NCI-H774 (cell line): ENCODE measurements around the gene ZBTB47.

Source experiments
- DNase-seq: peaks from one replicate; lab custom pipeline; 2025; lab: John Stamatoyannopoulos, UW

Gene ZBTB47

DNA sequence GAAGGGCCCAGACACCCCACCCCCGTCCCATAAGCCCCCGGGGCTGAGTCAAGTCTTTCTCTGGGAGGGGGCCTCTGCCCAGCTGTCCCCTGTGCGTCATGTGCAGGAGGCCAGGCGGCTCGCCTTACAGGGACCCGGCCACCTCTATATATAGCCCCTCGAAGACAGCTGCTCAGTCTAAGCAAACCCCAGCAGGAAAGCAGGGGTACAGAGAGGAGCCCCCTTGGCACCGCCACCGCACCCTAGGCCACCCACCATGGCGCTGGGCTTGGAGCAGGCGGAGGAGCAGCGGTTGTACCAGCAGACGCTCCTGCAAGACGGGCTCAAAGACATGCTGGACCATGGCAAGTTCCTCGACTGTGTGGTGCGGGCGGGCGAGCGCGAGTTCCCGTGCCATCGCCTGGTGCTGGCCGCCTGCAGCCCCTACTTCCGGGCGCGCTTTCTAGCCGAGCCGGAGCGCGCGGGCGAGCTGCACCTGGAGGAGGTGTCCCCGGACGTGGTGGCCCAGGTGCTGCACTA is 31.9 kb downstream of the ZBTB47 start, which contains the start of gene KLHL40:
TSS of gene KLHL40 (plus strand) at position 175 of the 519 bp plus-strand sequence. CDS start at position 257, 82 bp downstream.
- no peak for DNase-seq

GRCh38 chr3:42685891-42686820 is 32.7 kb downstream of the ZBTB47 start:
- DNase-seq: no peak

DNA sequence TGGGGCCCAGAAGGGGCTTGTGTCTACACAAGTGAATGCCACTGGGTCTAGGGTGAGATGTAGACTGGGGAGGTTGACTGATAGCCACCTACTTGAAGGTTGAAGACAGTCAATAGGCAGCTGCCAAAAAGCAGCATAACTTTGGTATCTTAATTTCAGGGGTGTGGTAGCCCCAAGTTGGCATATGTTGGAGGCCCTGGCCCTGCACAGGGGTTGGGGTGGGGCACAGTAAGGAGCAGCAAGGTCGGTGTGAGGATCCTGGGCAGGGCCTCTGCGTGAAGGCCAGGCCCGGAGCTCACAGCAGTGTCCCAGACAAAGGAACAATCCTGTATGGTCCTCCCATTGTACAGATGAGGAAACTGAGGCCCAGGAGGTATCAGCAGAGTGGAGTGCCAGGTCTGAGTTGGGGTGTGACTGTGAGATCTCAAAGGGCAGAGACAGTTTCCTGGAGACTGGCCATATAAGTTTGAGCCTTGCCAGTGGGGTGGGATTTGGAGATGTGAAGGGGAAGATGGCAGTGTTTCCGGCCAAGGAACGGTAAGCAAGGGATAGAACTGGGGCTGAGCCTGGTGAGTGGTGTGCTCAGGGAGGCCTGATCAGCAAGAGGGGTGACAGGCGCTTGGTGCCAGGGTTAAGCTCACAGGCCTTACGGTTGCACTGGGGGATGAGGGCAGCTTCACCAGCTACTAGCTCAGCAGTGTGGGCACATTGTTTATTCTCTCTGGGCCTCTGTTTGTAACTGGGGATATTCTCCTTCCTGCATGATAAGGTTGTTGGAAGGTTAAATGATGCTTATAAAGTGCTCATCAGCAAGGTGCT is 33.5 kb downstream of the ZBTB47 start:
- no peak for DNase-seq

DNA sequence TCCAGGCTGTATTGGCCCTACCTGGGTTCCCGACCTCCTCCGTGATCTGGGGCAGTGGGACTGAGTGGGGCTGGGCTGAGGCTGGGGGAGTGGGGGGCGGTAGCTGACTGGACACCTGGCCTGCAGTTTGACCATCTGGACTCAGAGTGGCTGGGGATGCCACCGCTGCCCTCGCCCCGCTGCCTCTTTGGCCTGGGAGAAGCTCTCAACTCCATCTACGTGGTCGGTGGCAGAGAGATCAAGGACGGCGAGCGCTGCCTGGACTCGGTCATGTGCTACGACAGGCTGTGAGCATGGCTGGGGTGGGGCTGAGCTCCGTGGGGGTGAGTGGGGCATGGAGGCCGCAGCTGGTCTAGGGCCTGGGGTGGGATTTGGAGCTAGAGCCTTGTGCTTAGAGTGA is 34.5 kb downstream of the ZBTB47 start:
- DNase-seq: no peak

DNA sequence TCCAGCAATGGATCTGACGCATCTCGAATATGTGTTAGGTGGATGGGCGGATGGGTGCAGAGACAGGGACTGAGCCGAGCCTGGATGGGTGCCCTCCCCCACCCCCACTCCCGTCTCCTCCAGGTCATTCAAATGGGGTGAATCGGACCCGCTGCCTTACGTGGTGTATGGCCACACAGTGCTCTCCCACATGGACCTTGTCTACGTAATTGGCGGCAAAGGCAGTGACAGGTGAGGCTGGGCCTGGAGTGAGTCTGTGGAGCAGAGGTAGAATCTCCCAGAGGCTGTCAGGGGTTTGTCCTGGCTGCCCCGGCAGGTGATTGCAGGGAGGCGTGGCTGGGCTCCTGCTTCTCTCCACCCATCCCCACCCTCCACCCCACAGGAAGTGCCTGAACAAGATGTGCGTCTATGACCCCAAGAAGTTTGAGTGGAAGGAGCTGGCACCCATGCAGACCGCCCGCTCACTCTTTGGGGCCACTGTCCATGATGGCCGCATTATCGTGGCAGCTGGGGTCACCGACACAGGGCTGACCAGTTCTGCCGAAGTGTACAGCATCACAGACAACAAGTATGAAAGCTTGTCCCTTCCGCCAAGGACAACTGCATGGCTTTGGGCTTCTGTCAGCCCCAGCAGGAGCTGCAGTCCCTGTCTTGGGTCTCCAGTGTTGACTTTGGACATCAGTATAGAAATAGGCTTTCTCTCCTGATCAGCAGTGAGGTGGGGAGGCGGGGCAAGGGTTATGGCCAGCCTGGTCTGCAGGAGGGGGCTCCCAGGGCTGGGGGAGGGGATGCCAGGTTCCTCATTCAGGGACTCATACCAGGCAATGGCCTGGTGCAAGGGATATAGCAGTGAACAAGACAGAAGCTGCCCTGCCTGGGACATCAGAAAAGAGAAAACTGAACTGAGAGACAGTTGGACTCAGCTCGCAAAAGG is 35.3 kb downstream of the ZBTB47 start:
- DNase-seq: no peak

DNA sequence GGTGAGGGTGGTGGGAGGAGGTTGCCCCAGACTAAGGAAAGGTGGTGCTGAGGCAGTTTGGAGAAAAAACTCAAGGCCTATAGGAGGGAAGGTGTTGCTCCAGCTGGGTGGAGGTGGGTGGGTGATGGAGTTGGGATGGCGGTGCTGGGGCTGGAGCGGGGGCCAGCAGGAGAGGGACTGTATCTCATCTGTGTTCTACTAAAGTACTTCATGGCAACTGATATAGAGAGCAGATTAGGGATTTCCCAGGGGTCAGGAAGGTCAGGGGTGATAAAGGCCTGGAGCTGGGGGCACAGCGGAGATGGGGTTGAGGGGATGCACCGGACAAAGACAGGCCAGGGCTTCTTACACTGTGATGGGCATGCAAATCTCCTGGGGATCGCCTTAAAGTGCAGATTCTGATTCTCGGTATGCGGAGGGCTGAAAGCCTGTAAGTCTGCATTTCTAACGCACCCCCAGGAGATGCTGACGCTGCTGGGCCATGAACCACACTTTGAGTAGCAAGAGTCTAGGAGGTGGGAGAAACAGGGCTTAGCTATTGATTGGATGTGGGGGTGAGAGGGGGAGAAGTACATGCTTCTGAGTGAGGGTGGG is 36.0 kb downstream of the ZBTB47 start:
- DNase-seq: no peak

GRCh38 chr3:42690191-42690590 is 36.7 kb downstream of the ZBTB47 start:
- no peak for DNase-seq

GRCh38 chr3:42690766-42691680 is 37.5 kb downstream of the ZBTB47 start:
- DNase-seq: no peak

DNA sequence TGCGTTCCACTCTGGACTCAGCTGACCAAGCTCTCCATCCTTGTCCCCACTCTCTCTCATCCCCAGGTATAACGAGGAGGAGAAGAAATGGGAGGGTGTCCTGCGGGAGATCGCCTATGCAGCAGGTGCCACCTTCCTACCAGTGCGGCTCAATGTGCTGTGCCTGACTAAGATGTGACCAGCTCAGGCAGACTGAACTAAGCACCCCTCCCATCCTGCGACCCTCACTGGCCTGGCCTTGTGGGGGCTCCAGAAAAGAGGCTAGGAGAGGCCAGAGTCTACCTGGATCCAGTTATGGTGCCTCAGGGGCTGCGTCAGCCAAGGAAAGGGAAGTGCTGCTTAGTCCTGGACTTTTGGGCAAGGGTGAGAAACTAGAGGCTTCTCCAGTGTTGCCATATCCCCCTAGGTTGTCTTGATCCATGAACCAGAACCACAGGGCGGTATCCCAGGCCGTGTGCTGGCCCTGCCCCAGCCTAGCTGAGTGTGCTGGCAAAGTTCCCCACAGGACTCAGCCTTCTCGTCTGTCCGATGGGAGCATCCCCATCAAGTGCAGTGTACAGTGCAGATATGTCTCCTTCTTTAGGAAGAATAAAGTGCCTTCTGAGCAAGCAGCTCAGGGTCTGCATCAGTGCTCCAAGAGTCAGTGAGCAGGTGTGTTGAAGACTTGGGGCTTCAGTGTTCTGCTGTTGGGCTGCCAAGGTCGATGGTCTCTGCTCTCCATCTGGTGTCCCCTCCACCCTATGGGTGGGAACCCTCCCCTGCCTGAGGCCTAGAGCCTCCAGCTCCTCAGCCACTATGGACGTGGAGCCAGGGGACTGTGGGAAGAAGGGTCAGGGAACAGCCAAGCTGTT is 38.5 kb downstream of the ZBTB47 start:
- DNase-seq: no peak

DNA sequence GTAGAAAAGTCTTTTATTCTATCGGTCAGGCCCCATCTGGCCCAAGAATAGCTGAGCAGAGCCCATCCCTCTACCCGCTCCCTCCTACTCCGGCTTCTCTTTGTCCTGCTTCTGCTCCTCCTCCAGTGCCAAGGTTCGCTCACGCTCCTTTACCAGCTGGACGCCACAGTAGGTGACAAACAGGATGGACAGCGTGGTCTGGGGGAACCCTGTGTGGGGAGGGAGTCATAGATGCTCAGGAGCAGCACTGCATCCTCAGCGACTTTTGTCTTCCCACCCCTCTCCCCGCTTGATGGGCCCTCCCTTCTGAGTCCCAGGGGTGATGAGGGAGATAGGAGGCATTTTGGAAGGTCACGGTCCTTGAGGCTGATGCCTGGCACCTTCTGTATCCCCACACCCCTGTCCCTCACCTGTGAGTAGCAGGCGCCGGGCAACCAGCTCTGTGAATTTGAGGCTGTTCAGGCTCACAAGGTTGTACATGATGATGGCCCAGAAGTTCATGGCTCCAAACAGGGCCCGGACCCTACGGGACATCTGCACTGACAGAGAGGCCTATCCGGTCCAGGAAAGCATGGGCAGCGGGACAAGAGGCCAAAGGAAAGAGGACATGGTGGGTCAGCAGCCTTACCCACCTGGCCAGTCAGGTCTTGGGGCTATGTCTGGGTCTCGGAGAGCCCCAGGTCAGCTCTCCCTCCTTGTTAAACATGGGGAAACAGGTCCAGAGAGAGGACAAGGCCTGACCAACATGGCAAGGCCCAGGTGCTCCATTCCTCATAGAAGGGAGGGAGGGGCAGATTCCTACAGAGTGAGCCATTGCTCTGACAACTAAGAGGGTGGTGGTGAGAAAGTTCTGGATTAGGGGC is 39.4 kb downstream of the ZBTB47 start:
- DNase-seq: no peak

DNA sequence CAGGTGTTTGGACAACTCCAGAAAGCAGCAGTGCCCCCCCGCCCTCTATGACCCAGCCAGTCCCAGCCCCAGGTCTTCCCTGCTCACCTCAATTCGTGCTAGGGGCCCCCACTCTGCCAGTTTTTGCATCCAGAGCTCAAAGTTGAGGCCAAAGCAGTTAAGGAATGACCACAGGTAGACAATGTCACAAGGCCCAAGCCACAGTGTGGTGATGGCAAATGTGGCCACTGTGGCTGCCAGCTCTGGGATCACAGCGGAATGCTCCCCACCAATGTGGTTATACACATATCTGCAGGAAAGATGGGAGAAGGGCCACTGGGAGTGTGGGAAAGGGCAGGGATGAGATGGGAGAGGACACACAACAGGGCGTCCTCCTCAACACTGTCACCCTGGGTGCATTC is 40.0 kb downstream of the ZBTB47 start:
- no peak for DNase-seq

DNA sequence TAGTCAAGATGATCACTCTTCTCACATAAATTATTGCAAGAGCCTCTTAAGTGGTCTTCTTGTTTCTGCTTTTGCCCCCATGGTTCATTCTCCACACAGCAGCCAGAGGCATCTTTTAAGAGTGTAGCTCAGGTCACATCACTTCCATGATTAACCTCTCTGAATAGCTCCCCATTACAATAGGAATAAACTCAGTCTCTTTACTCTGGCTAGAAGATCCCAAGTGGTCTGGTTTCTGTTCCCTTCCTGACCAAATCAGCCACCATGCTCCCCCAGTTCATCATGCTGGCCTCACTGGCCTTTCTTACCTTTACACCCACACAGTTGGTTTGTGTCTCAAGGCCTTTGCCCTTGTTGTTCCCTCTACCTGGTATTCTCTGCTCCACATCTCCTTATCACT is 40.9 kb downstream of the ZBTB47 start:
- no peak for DNase-seq

DNA sequence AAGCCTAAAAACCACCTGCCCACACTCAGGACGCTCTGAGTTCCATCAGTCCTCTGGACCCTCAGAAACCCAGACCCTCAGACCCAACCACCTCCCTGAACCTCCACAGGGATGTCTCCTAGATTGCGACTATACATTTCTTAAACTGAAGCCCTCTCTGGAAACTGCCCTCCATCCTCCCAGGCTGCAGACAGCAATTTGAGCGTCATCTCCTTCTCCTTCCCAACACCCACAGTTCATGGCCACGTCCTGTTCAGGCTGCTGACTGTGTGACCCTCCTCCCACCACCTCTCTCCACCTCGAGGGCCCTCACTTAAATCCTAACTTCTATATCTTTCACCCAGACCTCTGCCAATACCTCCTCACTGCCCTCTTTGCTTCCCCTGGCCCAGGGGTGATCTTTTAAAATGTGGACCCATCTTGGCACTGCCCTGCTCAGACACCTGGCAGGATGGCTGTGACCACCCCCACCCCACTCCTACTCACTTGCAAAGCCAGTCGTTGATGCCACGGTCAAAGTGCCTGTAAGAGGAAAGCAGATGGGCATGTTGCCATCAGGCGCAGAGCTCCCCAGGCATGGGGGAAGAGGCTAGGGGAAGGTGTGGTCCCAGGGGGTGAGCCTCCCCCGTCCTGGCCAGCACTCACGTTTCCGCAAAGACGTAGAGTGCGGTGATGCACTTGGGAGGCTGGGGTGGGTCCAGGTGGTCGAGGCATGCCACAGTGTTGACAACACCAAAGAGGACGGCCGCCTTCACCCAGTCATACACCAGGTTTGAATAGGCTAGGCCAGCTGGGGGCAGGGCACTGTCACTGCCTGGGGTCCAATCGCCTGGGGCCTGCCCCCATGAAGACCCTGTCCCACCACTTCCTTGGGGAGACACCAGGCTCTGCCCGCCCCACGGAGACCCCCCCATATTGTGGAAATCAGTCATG is 43.1 kb downstream of the ZBTB47 start:
- DNase-seq: no peak

GRCh38 chr3:42697289-42698051 is 44.0 kb downstream of the ZBTB47 start:
- no peak for DNase-seq

DNA sequence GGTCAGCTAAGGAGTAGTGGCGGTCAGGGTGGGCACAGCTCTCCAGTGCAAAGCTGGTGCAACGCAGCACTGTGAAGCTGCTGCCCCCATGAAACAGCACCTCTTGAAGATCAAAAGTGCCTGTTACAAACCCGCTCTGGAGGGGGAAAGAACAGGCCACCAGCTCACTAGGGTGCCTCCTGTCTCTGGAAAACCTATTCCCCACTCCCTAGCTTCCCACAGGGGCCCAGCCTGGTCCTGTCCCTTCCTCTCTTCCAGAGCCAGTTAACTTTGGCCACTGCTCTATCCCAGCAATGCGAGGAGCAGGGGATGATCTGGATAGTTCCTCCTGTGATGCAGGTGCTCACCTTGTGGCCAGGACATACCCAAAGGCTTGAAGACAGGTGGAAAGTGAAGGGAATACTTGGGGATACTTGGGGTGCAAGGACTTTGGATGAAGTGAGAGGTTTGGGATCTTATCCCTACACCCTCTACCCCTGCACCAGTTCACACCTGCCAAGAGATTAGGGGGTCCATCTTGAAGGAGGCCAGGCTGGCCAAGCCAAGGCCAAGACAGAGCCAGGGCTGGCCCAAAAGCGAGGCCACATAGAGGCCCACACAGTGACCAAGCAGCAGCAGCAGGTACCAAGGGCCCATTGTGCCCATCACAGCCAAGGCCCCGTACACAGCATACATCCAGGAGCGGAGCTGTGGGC is 44.9 kb downstream of the ZBTB47 start:
- no peak for DNase-seq

DNA sequence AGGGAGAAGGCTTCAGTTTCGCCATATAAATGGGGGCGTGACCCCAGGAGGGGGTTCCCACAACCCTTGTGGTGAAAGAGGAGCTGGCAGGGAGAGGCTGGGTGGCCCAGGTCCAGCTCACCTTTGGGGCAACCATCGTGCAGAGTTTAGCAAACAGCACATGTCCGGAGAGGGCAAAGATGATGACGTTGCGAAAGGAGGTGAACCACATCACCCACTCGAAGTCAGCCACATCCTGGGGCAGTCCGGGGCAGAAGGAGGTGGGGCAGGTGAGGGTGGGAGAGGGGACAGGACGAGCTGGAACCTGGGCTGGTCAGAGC is 45.4 kb downstream of the ZBTB47 start:
- no peak for DNase-seq
